Right atrium auricular region (tissue), 2 donors: Measurements from ENCODE around the gene TFEB. TPM values are rescaled to one million over a fixed set of nuclear protein-coding genes. Genes with fewer than 3 reads are reported as not detected.

ENCODE experiments used
- DNase-seq: peaks from one replicate; pipeline ENCODE4 v3.0.0-alpha.2; 2019; ENCODE audit warnings: low spot score
- H3K27ac ChIP-seq, 2 donors: fragments of 200-600 bp; sonication (generic); 1 replicate in 1 of 2; 2 replicates in 1 of 2; pipeline ENCODE4 v1.5.1; 2016 to 2019
- H3K27me3 ChIP-seq, 2 donors: fragments of 200-600 bp; sonication (generic); one replicate each; pipeline versions ENCODE4 v1.5.1 to v1.6.0; 2017 to 2019
- H3K36me3 ChIP-seq: fragments of 200-600 bp; sonication (generic); one replicate; pipeline ENCODE4 v1.5.1; 2016
- H3K4me1 ChIP-seq, 2 donors: fragments of 200-600 bp; sonication (generic); one replicate each; pipeline versions ENCODE4 v1.5.1 to v1.6.0; 2017 to 2019
- H3K4me3 ChIP-seq, 2 donors: fragments of 200-600 bp; sonication (generic); 1 replicate in 1 of 2; 2 replicates in 1 of 2; pipeline ENCODE4 v1.5.1; 2017 to 2019; ENCODE audit warnings: mild to moderate bottlenecking in 1 of 2, moderate library complexity in 1 of 2
- H3K9me3 ChIP-seq, 2 donors: fragments of 200-600 bp; sonication (generic); one replicate each; pipeline ENCODE4 v1.5.1; 2019
- total RNA-seq, 2 donors: library from RNA; depleted of rRNA; stranded (reverse); fragments of >200 nt; gene quantifications; one replicate each; pipeline ENCODE4 v1.1.0, GENCODE V29; 2016
- TF ChIP-seq, protein P1 (sequence below), 2 donors: fragments of 200-600 bp; sonication (generic); IDR thresholded peaks; one replicate each; pipeline ENCODE4 v1.5.1; 2019; ENCODE audit warnings: antibody characterized with exemption in 2 of 2

The TFEB gene
- total RNA-seq, 2 donors from 2014 or later, result 31.5 to 35.8 TPM

DNA sequence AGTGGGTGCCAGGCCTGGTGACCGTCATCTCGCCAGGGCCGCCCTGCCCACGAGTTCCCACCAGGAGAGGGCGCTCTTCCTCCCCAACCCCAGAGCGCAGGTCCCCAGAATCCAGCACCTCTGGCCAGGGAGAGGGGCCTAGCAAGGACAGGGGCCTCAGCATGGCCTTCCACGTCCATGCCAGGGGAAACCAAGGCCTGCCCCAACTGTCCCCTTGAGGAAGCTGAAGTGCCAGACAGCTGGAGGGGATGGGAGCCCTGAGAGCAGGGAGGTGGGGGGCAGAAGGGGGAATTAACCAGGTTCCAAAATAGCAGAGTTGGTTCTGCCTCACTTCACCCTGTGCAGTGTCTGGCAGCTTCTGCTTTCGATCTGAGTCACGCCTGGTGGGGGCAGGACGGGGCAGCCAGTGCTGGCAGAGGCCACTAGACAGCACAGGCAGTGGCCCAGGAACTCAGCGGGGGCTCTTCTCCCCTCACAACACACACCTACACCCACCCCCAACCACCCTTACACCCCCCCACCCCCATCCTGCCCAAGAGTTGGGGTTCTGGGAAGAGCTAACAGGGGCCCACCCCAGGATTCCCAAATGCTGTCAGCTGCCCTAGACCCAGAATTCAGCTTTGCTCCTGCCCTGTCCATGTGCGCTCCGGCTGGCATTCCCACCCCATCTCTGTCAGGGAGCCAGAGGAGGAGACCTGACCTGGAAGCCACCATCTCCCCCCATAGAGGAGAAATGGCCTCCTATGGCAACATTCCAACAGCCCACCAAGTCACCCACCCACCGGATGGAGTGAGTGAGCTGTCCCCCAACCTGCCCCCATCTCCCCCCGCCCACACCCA, 29.2 kb downstream of the TFEB start:
- no peaks in the 10 kb centered on the region for H3K27me3 ChIP-seq
- H3K36me3 ChIP-seq, result no peaks in the 10 kb centered on the region
- peak; percentile 82 for DNase-seq
- H3K9me3 ChIP-seq, result no peaks in the 10 kb centered on the region
- peak overlapping the region; percentile 83 to 87 for H3K27ac ChIP-seq
- H3K4me1 ChIP-seq, result peaks cover 0 to 77% of the 10 kb centered on the region in 2 donors
- TF ChIP-seq, protein P1, sequence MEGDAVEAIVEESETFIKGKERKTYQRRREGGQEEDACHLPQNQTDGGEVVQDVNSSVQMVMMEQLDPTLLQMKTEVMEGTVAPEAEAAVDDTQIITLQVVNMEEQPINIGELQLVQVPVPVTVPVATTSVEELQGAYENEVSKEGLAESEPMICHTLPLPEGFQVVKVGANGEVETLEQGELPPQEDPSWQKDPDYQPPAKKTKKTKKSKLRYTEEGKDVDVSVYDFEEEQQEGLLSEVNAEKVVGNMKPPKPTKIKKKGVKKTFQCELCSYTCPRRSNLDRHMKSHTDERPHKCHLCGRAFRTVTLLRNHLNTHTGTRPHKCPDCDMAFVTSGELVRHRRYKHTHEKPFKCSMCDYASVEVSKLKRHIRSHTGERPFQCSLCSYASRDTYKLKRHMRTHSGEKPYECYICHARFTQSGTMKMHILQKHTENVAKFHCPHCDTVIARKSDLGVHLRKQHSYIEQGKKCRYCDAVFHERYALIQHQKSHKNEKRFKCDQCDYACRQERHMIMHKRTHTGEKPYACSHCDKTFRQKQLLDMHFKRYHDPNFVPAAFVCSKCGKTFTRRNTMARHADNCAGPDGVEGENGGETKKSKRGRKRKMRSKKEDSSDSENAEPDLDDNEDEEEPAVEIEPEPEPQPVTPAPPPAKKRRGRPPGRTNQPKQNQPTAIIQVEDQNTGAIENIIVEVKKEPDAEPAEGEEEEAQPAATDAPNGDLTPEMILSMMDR (IDR thresholded peaks at IDR 0.05), result peak; percentile 48 to 82
- no peak overlapping the region for H3K4me3 ChIP-seq

DNA sequence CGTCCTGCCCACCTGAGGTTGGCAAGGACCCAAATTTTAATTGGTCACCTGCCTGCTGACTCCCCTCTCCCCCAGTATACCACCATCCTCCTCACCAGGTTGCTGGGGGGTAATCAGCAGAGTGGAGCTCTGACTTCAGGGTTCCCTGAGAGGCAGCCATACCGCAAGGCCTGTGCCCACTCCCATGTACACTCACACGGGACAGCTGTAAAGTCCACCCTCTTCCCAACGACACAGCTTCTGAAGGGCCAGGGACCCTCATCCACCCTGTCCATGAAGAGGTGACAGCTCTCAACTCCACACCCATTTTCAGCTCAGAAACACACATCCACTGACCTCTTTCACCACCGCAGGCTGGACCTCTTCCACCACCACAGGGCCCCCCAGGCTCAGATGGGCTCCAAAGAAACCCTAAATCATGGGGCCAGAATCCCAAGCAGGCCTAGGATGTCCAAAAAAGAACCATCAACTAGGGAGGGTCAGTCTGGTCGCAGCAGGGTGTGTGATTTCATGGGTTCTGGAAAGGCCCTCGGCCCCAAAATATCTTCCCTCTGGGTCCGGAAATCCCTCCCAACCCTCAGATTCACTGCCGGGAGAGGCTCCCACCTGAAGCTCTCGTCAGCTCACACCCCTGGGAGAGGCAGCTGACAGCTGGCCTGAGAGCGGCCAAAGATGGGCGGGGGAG, 30.0 kb downstream of the TFEB start:
- TF ChIP-seq, protein P1 (IDR thresholded peaks at IDR 0.05), result no peak
- Histone ChIP-seq H3K27me3 (no peaks in the 10 kb centered on the region), H3K27ac (peak overlapping the region; percentile 83 to 87), H3K4me3 (peak overlapping the region in 1 of 2 donors; percentile 18), H3K9me3 (no peaks in the 10 kb centered on the region), H3K36me3 (no peaks in the 10 kb centered on the region), H3K4me1 (peaks cover 0 to 77% of the 10 kb centered on the region in 2 donors)
- no peak for DNase-seq

DNA sequence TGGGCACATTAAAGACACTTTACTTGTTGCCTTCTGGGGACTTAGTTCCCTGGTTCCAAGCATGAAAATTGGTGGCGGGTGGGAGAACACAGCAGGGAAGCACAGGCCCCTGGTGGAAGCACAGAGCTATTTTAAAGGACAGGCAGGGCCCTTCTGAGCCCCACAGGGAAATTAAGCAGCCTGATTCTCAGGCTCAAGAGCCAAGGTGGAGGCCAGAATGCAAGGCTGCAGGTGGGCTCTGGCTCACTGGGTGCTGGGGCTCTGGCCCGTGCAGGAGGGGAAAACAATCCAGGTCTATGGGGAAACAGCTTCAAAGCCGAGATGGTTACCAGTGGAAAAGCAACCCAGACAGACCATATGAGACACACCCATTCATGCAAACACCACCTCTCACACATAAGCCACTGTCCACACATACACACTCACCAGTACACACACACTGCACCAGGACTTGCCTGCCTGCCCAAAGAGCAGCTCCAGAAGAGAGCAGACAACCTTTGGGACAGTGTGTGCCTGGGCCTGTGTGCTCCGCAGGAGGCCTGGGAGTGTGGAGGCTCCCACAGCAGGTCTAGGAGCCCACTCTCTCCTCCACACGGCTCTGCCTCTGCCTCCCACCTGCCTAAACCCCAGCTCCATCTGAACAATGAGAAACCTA, 30.6 kb downstream of the TFEB start:
- no peaks in the 10 kb centered on the region for H3K27me3 ChIP-seq
- TF ChIP-seq, protein P1 (IDR thresholded peaks at IDR 0.05), result no peak
- H3K4me1 ChIP-seq, result peaks cover 0 to 76% of the 10 kb centered on the region in 2 donors
- H3K4me3 ChIP-seq, result no peak overlapping the region
- peak overlapping the region; percentile 83 to 87 for H3K27ac ChIP-seq
- H3K9me3 ChIP-seq, result no peaks in the 10 kb centered on the region
- no peak for DNase-seq
- H3K36me3 ChIP-seq, result no peaks in the 10 kb centered on the region

DNA sequence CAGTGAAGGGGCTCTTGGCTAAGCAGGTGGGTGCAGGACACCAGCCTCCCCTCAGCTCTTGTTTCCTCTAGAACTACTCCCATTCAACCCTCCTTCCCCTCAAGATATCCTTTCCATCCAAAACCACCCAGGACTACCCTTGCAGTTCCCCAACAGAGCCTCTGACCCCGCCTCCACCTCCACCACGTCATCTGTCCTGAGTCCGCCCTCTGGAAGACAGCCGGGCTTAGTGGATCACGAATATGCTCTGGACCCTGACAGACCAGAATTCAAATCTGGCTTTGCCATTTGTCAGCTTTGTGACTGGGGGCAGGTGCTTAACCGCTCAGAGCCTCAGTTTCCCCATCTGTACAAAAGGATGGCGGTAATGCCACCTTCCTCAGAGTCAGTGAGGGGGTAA, 31.4 kb downstream of the TFEB start:
- no peak for DNase-seq
- Histone ChIP-seq H3K27me3 (no peaks in the 10 kb centered on the region), H3K36me3 (no peaks in the 10 kb centered on the region), H3K4me3 (no peak overlapping the region), H3K9me3 (no peaks in the 10 kb centered on the region), H3K4me1 (peaks cover 0 to 78% of the 10 kb centered on the region in 2 donors), H3K27ac (peak overlapping the region in 1 of 2 donors; percentile 83)
- TF ChIP-seq, protein P1 (IDR thresholded peaks at IDR 0.05), result no peak

DNA sequence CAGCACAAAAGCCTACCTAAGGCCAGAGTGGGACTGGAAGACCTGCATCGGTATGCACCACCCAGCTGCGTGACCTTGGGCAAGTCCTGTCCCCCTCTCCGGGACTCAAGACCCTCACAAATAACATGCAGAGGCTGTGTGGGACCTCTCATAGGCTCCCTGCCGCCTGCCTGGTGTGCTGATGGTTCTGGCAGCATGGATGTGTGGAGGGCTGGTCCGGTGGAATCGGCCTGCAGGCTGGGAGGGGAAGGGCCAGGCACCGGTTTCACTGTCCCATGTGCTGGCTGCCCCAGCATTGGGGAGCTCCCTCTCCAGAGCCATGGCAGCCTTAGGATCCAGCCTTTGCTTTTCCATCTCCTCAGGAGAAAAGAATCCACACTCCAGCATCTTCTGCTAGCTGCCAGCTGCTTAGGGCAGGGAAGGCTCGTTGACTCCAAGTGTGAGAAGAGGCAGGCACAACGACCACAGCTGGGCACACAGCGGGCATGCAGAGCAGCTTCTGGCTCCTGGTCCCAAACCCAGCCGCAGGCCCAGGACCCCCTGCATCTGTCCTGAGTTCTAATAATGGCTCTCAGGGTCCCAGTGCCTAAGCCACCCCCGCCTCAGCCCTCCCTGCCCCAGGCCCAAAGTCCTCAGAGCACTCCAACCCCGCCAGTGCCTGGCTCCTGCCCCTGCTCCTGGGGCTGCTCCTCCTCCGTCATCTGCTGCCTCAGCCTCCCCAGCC, 32.5 kb downstream of the TFEB start:
- H3K27ac ChIP-seq, result no peak overlapping the region
- H3K36me3 ChIP-seq, result no peaks in the 10 kb centered on the region
- no peak for DNase-seq
- no peaks in the 10 kb centered on the region for H3K27me3 ChIP-seq
- H3K4me3 ChIP-seq, result no peak overlapping the region
- TF ChIP-seq, protein P1 (IDR thresholded peaks at IDR 0.05), result no peak
- peaks cover 0 to 78% of the 10 kb centered on the region in 2 donors for H3K4me1 ChIP-seq
- H3K9me3 ChIP-seq, result no peaks in the 10 kb centered on the region
